22Rv1 (cell line): Measurements from ENCODE around the gene SMURF2.

Source experiments
- H3K27ac ChIP-seq: fragments of 450-650 bp; 2 replicates; pipeline ENCODE4 v1.5.1; 2017
- ZFX ChIP-seq: fragments of 450-650 bp; IDR thresholded peaks from 2 replicates; pipeline ENCODE4 v1.6.1; 2017; ENCODE audit warnings: antibody characterized with exemption, borderline replicate concordance
- TF ChIP-seq, protein P1 (sequence below): fragments of 450-650 bp; IDR thresholded peaks from 2 replicates; pipeline ENCODE4 v1.5.1; 2017; ENCODE audit warnings: mild to moderate bottlenecking

SMURF2 gene

DNA sequence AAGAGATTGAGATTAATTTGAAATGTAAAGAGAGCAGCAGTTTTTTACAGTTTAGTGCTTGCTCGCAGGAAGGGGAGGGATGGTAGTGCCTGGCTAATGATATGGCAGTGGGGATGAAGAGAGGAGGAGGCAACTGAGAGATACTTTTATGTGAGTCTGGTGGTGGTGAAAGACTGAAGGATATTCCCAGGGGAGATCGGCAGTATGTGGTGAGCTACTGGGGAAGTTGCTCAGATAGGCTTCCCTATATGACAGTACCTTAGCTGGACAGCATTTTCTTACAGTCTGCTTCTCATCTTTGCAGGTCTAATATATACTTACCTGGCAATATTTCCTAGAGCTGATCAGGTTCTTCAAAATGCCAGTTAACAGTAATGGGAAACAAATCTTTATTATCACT lies 146.7 kb downstream of the SMURF2 start:
- TF ChIP-seq, protein P1, sequence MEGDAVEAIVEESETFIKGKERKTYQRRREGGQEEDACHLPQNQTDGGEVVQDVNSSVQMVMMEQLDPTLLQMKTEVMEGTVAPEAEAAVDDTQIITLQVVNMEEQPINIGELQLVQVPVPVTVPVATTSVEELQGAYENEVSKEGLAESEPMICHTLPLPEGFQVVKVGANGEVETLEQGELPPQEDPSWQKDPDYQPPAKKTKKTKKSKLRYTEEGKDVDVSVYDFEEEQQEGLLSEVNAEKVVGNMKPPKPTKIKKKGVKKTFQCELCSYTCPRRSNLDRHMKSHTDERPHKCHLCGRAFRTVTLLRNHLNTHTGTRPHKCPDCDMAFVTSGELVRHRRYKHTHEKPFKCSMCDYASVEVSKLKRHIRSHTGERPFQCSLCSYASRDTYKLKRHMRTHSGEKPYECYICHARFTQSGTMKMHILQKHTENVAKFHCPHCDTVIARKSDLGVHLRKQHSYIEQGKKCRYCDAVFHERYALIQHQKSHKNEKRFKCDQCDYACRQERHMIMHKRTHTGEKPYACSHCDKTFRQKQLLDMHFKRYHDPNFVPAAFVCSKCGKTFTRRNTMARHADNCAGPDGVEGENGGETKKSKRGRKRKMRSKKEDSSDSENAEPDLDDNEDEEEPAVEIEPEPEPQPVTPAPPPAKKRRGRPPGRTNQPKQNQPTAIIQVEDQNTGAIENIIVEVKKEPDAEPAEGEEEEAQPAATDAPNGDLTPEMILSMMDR = no peak
- TF ChIP-seq ZFX = no peak
- H3K27ac ChIP-seq = no peak overlapping the region

DNA sequence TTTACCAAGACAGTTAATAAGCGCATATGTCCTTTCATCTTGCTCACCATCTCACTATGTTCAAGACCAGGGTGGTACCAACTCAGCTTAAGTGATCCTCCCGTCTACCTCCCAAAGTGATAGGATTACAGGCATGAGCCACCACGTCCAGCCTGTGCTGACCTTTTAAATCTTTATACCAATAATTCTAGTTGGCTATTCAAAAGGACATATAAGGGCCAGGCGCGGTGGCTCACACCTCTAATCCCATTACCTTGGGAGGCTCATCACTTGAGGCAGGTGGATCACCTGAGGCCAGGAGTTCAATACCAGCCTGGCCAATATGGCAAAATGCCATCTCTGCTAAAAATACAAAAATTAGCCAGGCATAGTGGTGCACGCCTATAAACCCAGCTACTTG lies 152.9 kb downstream of the SMURF2 start:
- TF ChIP-seq, protein P1 = no peak
- TF ChIP-seq ZFX = no peak
- no peak overlapping the region for H3K27ac ChIP-seq

- no peak overlapping the region for H3K27ac ChIP-seq
- TF ChIP-seq, protein P1 = no peak
- no peak for TF ChIP-seq ZFX
Observed at GRCh38 chr17:64508683-64509082, 153.4 kb downstream of the SMURF2 start.

GRCh38 chr17:64507413-64507782 lies 154.7 kb downstream of the SMURF2 start:
- H3K27ac ChIP-seq = peak overlapping the region; percentile 96
- TF ChIP-seq, protein P1 = peak; percentile 79
- no peak for TF ChIP-seq ZFX

DNA sequence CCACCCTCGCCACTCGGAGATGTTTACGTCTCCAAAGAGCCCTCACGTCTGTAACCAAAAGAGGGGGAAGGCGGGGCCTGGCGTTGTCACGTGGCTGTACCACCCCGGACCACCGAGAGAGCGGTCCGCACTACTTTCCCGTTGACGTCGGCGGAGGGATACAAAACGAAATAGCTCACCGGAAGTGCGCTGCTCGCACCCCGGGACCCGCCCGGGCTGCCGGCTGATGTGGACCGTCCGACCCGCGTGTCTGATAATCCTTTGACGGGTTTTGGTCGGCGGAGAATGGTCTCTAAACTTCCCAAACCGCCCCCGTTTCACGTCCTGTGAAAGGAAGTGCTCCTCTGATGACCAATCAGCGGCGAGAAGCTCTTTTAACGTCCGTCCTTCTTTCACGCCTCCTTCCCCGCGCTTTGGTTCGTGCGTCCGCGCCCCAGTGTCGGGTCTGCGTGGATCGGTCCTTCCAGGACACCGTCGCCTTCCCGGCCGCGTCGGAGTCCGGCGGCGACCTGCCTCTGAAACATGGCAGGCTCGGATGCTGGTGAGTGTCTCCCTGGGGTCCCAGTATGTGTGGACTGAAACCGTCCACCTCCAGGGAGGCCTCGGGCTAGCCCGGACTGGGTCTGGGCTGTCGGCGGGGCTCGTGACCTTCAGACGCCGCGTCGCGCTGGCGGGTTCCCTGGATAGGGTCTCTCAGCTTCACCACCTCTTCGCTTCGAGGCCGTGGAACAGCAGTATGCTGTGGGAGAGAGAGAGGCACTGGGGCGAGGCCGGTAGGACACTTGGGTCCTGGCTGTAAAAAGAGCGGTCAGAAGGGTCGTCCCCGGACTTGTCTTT lies 155.3 kb downstream of the SMURF2 start, which contains the start of gene CEP95:
Gene CEP95 (plus strand): TSS at position 402 of the 837 bp plus-strand sequence. CDS start 121 bp downstream, at position 523.
- H3K27ac ChIP-seq = peak within 1 kb of the TSS; percentile 96
- TF ChIP-seq, protein P1 = no peak
- TF ChIP-seq ZFX = no peak

- peak within 1 kb of the TSS; percentile 96 for H3K27ac ChIP-seq
- TF ChIP-seq ZFX = no peak
- TF ChIP-seq, protein P1 = no peak
Observed at GRCh38 chr17:64506201-64506575, 155.9 kb downstream of the SMURF2 start, which contains the start of gene DDX5. DDX5 (minus strand) TSS chr17:64506289; CDS start chr17:64506119, 170 bp downstream.
